NCI-H187 treated with DMSO at 0.1 percent for 48 hours (cell line): ENCODE measurements around the gene MYO1H.
"Not testable (repeated sequence)": the region's sequence is repeated elsewhere in the genome, so short reads cannot be mapped to it uniquely, and the experiment has no call there.

Source experiments
- DNase-seq: peaks from one replicate; lab custom pipeline; 2025; lab: John Stamatoyannopoulos, UW

Gene MYO1H

GRCh38 chr12:109421355-109422087 is 73.8 kb downstream of the MYO1H start:
- DNase-seq = no peak

- no peak for DNase-seq
Measured at GRCh38 chr12:109422251-109422650, 74.6 kb downstream of the MYO1H start.

- no peak for DNase-seq
Measured at GRCh38 chr12:109423392-109423791, 75.7 kb downstream of the MYO1H start.

GRCh38 chr12:109428037-109428629 is 80.4 kb downstream of the MYO1H start:
- DNase-seq = peak; percentile 55

- DNase-seq = not testable (repeated sequence)
Measured at GRCh38 chr12:109428804-109429203, 81.1 kb downstream of the MYO1H start.

GRCh38 chr12:109430244-109430643 is 82.5 kb downstream of the MYO1H start:
- no peak for DNase-seq

- no peak for DNase-seq
Measured at GRCh38 chr12:109432431-109432830, 84.7 kb downstream of the MYO1H start.

GRCh38 chr12:109432842-109433304 is 85.2 kb downstream of the MYO1H start:
- peak; percentile 40 for DNase-seq

GRCh38 chr12:109433618-109434017 is 85.9 kb downstream of the MYO1H start:
- DNase-seq = no peak

GRCh38 chr12:109434582-109434981 is 86.9 kb downstream of the MYO1H start:
- no peak for DNase-seq

GRCh38 chr12:109435428-109436187 is 87.9 kb downstream of the MYO1H start:
- DNase-seq = no peak

- DNase-seq = no peak
Measured at GRCh38 chr12:109436188-109436560, 88.5 kb downstream of the MYO1H start.

GRCh38 chr12:109439181-109439580 is 91.5 kb downstream of the MYO1H start:
- DNase-seq = no peak

GRCh38 chr12:109439951-109440350 is 92.3 kb downstream of the MYO1H start:
- DNase-seq = not testable (repeated sequence)

- no peak for DNase-seq
Measured at GRCh38 chr12:109440851-109441490, 93.3 kb downstream of the MYO1H start.

GRCh38 chr12:109443794-109444193 is 96.1 kb downstream of the MYO1H start:
- no peak for DNase-seq

- no peak for DNase-seq
Measured at GRCh38 chr12:109444259-109444658, 96.6 kb downstream of the MYO1H start.

GRCh38 chr12:109445191-109445609 is 97.5 kb downstream of the MYO1H start:
- no peak for DNase-seq

GRCh38 chr12:109446869-109447268 is 99.2 kb downstream of the MYO1H start:
- DNase-seq = no peak

- no peak for DNase-seq
Measured at GRCh38 chr12:109447482-109447881, 99.8 kb downstream of the MYO1H start.

GRCh38 chr12:109448272-109448671 is 100.6 kb downstream of the MYO1H start:
- DNase-seq = no peak

- DNase-seq = no peak
Measured at GRCh38 chr12:109448707-109449390, 101.1 kb downstream of the MYO1H start.
